HFFc6 (cell line): ENCODE data around the gene TAPT1. TPM values are rescaled to one million over a fixed set of nuclear protein-coding genes. Genes with fewer than 3 reads are reported as not detected.

ENCODE experiments used
- DNase-seq: peaks from one replicate; pipeline ENCODE4 v3.0.0-alpha.2; 2018
- H3K27ac Mint-ChIP-seq: 2 replicates; pipeline ENCODE4 v1.8.0; 2020; ENCODE audit warnings: mild to moderate bottlenecking, mixed read lengths
- H3K27me3 Mint-ChIP-seq: 2 replicates; pipeline ENCODE4 v1.8.0; 2021; ENCODE audit warnings: mild to moderate bottlenecking, moderate library complexity, mixed read lengths; ENCODE audit not compliant: insufficient read depth
- H3K36me3 Mint-ChIP-seq: 2 replicates; pipeline ENCODE4 v1.8.0; 2021; ENCODE audit warnings: low read depth, mixed read lengths
- H3K4me1 Mint-ChIP-seq: 2 replicates; pipeline ENCODE4 v1.8.0; 2020; ENCODE audit warnings: low read depth, mixed read lengths
- H3K4me3 Mint-ChIP-seq: 2 replicates; pipeline ENCODE4 v1.8.0; 2020; ENCODE audit warnings: mild to moderate bottlenecking, moderate library complexity, mixed read lengths
- H3K9me3 Mint-ChIP-seq: 2 replicates; pipeline ENCODE4 v1.8.0; 2020; ENCODE audit warnings: mild to moderate bottlenecking, mixed read lengths
- CTCF ChIP-seq: fragments of 200-600 bp; sonication (generic); IDR thresholded peaks from 2 replicates; pipeline ENCODE4 v1.5.0; 2021; ENCODE audit warnings: antibody characterized with exemption, mild to moderate bottlenecking
- total RNA-seq, 6 experiments: library from RNA; stranded (reverse); fragmentation: NEBNext Ultra II Directional; extraction: Animal tissue kit (Norgen Biotek cat#: 25700); gene quantifications; 2 replicates in 1 of 6; 3 replicates in 5 of 6; pipeline ENCODE4 v1.2.3, GENCODE V29; 2021

TAPT1 gene
- total RNA-seq, 6 experiments from 2014 or later: 11.8 to 17.9 (median 15.3) TPM

DNA sequence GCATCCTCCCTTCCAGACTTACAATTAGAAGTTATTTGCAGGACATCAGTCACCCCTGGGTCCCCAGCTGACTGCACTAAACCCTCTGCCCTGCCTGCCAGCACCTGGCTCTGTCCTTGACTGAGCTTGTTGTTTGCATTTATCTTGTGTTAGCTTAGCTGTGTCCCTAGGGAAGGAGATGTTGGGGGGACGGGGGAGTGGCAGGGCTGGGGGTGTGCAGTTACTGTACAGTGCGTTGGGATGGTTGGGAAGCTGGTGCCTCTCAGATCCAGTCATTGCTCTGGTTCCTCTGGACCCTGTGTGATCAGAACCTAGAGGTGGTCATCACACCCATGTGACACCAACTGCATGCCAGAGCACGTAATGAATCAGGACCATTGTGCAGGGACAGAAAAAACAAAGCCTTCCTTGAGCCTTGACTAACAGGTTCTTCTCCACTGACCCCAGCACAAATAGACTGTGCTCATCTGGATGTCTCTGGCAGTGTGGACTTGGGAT, 109.7 kb downstream of the TAPT1 start:
- Mint-ChIP-seq H3K36me3 (no peaks in the 10 kb centered on the region), H3K4me3 (no peak overlapping the region), H3K9me3 (no peaks in the 10 kb centered on the region), H3K4me1 (no peaks in the 10 kb centered on the region), H3K27me3 (peaks cover 27% of the 10 kb centered on the region), H3K27ac (no peak overlapping the region)
- TF ChIP-seq CTCF: no peak
- no peak for DNase-seq

DNA sequence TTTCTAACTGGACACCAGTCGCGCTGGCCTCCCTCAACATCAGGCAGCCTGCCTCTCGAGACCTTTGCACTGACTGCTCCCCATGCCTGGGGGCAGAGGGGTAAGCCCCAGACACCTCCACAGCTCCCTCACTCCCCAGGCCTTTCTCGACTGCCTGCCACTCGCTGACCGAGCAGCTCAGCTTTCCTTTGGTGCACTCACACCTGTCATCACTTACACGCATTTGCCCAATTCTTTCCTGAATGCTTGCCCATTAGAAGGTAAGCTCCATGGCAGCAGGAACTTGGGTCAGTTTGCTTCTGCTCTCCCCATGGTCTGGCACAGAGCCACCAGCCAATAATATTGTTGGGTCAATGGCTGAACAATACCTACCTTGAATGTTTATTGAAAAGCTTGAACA, 110.3 kb downstream of the TAPT1 start:
- no peaks in the 10 kb centered on the region for H3K9me3 Mint-ChIP-seq
- H3K27me3 Mint-ChIP-seq: peaks cover 23% of the 10 kb centered on the region
- no peak overlapping the region for H3K4me3 Mint-ChIP-seq
- H3K4me1 Mint-ChIP-seq: no peaks in the 10 kb centered on the region
- TF ChIP-seq CTCF: no peak
- no peaks in the 10 kb centered on the region for H3K36me3 Mint-ChIP-seq
- DNase-seq: no peak
- H3K27ac Mint-ChIP-seq: no peak overlapping the region

DNA sequence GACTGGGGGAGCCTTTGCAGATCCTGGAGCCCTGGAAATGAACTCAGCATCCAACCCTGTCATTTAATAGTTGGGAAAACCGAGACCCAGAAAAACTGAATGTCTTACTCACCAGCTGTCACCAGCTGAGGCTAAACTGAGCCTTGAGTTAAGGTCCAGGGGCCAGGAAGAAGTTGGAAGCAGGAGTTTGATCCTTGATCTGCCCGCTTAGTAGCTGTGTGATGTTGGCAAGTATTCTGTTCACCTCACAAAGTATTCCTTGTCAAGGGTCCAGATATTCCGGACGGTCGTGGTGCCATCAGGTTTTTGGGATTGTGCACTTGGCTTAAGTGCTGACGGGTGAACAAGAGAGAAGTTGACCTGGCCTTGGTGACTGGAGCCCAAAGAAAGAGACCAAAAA, 111.7 kb downstream of the TAPT1 start:
- Mint-ChIP-seq H3K27ac (no peak overlapping the region), H3K36me3 (no peaks in the 10 kb centered on the region)

GRCh38 chr4:16113741-16114140, 112.5 kb downstream of the TAPT1 start:
- Mint-ChIP-seq H3K27ac (no peak overlapping the region), H3K4me3 (no peak overlapping the region), H3K27me3 (peaks cover 22% of the 10 kb centered on the region), H3K36me3 (no peaks in the 10 kb centered on the region), H3K9me3 (no peaks in the 10 kb centered on the region), H3K4me1 (no peaks in the 10 kb centered on the region)
- no peak for DNase-seq
- no peak for TF ChIP-seq CTCF

More for the DNA sequence above, 111.7 kb downstream of the TAPT1 start:
- no peak for TF ChIP-seq CTCF
- no peaks in the 10 kb centered on the region for H3K4me1 Mint-ChIP-seq
- peaks cover 22% of the 10 kb centered on the region for H3K27me3 Mint-ChIP-seq
- H3K9me3 Mint-ChIP-seq: no peaks in the 10 kb centered on the region
- no peak overlapping the region for H3K4me3 Mint-ChIP-seq
- DNase-seq: no peak

GRCh38 chr4:16111533-16111932, 114.7 kb downstream of the TAPT1 start:
- H3K4me1 Mint-ChIP-seq: no peaks in the 10 kb centered on the region
- DNase-seq: no peak
- no peaks in the 10 kb centered on the region for H3K36me3 Mint-ChIP-seq
- H3K27ac Mint-ChIP-seq: no peak overlapping the region
- H3K4me3 Mint-ChIP-seq: no peak overlapping the region
- no peak for TF ChIP-seq CTCF
- peaks cover 22% of the 10 kb centered on the region for H3K27me3 Mint-ChIP-seq
- no peaks in the 10 kb centered on the region for H3K9me3 Mint-ChIP-seq
